ENCODE data around the gene CYTH2. TPM values are rescaled to one million over a fixed set of nuclear protein-coding genes. Genes with fewer than 3 reads are reported as not detected.

Gene CYTH2
- total RNA-seq, 1 donor = 66.2 TPM

- Histone ChIP-seq H4K20me1 (ENCODE audit: insufficient read depth, low read length) (peaks cover 5% of the 10 kb centered on the region), H2AFZ (ENCODE audit: low read length) (no peak overlapping the region), H3K4me2 (ENCODE audit: insufficient read depth, low read length) (no peak overlapping the region), H3K79me2 (ENCODE audit: insufficient read depth, low read length) (peaks cover 33% of the 10 kb centered on the region), H3K27me3 (ENCODE audit: insufficient read depth, low read length) (no peaks in the 10 kb centered on the region), H3K4me1 (ENCODE audit: insufficient read depth, low read length) (peaks cover 5% of the 10 kb centered on the region), H3K27ac (ENCODE audit: low read depth, low read length) (no peak overlapping the region), H3K36me3 (ENCODE audit: insufficient read depth, low read length) (peaks cover 41% of the 10 kb centered on the region), H3K9me3 (ENCODE audit: low read depth, low read length) (no peaks in the 10 kb centered on the region), H3K4me3 (ENCODE audit: insufficient read depth, low read length) (no peak overlapping the region)
- peak; percentile 32 for DNase-seq (ENCODE audit: insufficient read length, low spot score, missing footprints)
- TF ChIP-seq, protein P1, sequence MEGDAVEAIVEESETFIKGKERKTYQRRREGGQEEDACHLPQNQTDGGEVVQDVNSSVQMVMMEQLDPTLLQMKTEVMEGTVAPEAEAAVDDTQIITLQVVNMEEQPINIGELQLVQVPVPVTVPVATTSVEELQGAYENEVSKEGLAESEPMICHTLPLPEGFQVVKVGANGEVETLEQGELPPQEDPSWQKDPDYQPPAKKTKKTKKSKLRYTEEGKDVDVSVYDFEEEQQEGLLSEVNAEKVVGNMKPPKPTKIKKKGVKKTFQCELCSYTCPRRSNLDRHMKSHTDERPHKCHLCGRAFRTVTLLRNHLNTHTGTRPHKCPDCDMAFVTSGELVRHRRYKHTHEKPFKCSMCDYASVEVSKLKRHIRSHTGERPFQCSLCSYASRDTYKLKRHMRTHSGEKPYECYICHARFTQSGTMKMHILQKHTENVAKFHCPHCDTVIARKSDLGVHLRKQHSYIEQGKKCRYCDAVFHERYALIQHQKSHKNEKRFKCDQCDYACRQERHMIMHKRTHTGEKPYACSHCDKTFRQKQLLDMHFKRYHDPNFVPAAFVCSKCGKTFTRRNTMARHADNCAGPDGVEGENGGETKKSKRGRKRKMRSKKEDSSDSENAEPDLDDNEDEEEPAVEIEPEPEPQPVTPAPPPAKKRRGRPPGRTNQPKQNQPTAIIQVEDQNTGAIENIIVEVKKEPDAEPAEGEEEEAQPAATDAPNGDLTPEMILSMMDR (IDR thresholded peaks at IDR 0.05; ENCODE audit: extremely low read depth, low read depth, low read length) = no peak
These were observed 18.7 kb upstream of the CYTH2 start for GRCh38 chr19:48450441-48450840.

DNA sequence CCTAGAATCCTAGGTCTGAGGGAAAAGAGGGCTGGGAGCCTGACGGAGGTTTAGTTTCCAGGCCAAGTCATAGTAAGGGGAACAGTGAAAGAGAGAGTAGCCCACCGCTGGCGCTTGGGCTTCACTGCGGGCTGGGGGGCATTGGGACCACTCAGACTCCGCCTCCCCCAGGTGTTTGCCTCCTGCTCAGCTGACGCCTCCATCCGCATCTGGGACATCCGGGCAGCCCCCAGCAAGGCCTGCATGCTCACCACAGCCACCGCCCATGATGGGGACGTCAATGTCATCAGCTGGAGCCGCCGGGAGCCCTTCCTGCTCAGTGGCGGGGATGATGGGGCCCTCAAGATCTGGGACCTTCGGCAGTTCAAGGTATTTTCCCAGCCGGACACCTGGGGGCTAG lies 18.3 kb upstream of the CYTH2 start:
- peaks cover 7% of the 10 kb centered on the region for H4K20me1 ChIP-seq (ENCODE audit: insufficient read depth, low read length)
- TF ChIP-seq, protein P1 (IDR thresholded peaks at IDR 0.05; ENCODE audit: extremely low read depth, low read depth, low read length) = no peak
- no peak overlapping the region for H3K4me2 ChIP-seq (ENCODE audit: insufficient read depth, low read length)
- no peaks in the 10 kb centered on the region for H3K27me3 ChIP-seq (ENCODE audit: insufficient read depth, low read length)
- H3K27ac ChIP-seq (ENCODE audit: low read depth, low read length) = no peak overlapping the region
- H3K4me3 ChIP-seq (ENCODE audit: insufficient read depth, low read length) = no peak overlapping the region
- H3K9me3 ChIP-seq (ENCODE audit: low read depth, low read length) = no peaks in the 10 kb centered on the region
- H3K36me3 ChIP-seq (ENCODE audit: insufficient read depth, low read length) = peaks cover 45% of the 10 kb centered on the region
- peaks cover 34% of the 10 kb centered on the region for H3K79me2 ChIP-seq (ENCODE audit: insufficient read depth, low read length)
- peaks cover 5% of the 10 kb centered on the region for H3K4me1 ChIP-seq (ENCODE audit: insufficient read depth, low read length)
- no peak overlapping the region for H2AFZ ChIP-seq (ENCODE audit: low read length)
- peak; percentile 32 for DNase-seq (ENCODE audit: insufficient read length, low spot score, missing footprints)

DNA sequence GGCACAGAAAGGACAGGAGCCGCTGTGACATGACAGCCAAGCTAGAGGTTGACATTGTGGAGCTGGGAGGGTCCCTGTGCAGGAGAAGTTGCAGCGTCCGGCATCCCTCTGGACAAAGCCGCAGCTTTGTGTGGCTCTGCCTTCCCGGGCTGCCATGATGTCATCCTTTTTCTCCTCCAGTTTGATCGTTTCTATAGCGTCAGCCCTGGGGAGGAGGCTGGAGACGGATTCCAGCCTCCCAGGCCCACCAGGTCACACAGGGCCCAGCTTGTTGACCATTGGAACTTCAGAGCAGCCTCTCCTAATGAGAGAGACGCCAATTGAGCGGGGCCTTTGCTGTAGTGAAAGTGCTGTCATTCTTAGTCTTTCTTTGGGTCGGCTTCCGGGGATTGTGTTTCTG lies 17.5 kb upstream of the CYTH2 start:
- no peaks in the 10 kb centered on the region for H3K9me3 ChIP-seq (ENCODE audit: low read depth, low read length)
- no peak overlapping the region for H3K4me3 ChIP-seq (ENCODE audit: insufficient read depth, low read length)
- no peak overlapping the region for H3K27ac ChIP-seq (ENCODE audit: low read depth, low read length)
- no peaks in the 10 kb centered on the region for H3K27me3 ChIP-seq (ENCODE audit: insufficient read depth, low read length)
- H3K4me1 ChIP-seq (ENCODE audit: insufficient read depth, low read length) = peaks cover 1% of the 10 kb centered on the region
- peak; percentile 47 for DNase-seq (ENCODE audit: insufficient read length, low spot score, missing footprints)
- peaks cover 29% of the 10 kb centered on the region for H3K79me2 ChIP-seq (ENCODE audit: insufficient read depth, low read length)
- TF ChIP-seq, protein P1 (IDR thresholded peaks at IDR 0.05; ENCODE audit: extremely low read depth, low read depth, low read length) = no peak
- no peak overlapping the region for H3K4me2 ChIP-seq (ENCODE audit: insufficient read depth, low read length)
- peaks cover 13% of the 10 kb centered on the region for H4K20me1 ChIP-seq (ENCODE audit: insufficient read depth, low read length)
- H3K36me3 ChIP-seq (ENCODE audit: insufficient read depth, low read length) = peaks cover 50% of the 10 kb centered on the region
- no peak overlapping the region for H2AFZ ChIP-seq (ENCODE audit: low read length)

DNA sequence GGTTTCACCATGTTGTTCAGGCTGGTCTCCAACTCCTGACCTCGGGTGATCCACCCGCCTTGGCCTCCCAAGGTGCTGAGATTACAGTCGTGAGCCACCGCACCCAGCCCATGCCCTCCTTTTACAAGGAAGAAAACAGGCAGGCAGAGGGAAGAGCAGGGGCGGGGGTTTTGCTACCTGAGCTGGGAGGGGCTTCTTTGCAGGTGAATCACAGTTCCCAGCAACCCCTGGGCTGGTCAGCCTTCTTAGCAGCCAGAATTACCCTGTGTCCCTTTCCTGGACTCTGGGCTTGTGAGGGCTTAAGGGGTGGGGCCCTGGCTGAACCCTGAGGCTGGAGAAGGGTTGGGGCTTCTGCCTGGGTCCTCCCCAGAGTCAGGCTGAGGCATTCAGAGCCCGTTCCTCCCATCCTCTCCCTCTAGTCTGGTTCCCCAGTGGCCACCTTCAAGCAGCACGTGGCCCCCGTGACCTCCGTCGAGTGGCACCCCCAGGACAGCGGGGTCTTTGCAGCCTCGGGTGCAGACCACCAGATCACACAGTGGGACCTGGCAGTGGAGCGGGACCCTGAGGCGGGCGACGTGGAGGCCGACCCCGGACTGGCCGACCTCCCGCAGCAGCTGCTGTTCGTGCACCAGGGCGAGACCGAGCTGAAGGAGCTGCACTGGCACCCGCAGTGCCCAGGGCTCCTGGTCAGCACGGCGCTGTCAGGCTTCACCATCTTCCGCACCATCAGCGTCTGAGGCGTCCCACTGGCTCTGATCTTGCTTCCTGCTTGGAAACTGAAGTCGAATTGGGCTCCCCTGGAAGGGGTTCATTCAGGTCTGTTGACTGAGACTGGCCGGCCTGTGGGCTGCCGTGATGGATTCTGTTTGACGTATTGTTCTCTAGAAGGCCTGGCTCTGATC lies 16.6 kb upstream of the CYTH2 start:
- H3K27ac ChIP-seq (ENCODE audit: low read depth, low read length) = no peak overlapping the region
- peaks cover 13% of the 10 kb centered on the region for H4K20me1 ChIP-seq (ENCODE audit: insufficient read depth, low read length)
- DNase-seq (ENCODE audit: insufficient read length, low spot score, missing footprints) = peak; percentile 64
- no peak overlapping the region for H2AFZ ChIP-seq (ENCODE audit: low read length)
- no peaks in the 10 kb centered on the region for H3K27me3 ChIP-seq (ENCODE audit: insufficient read depth, low read length)
- peaks cover 24% of the 10 kb centered on the region for H3K79me2 ChIP-seq (ENCODE audit: insufficient read depth, low read length)
- TF ChIP-seq, protein P1 (IDR thresholded peaks at IDR 0.05; ENCODE audit: extremely low read depth, low read depth, low read length) = no peak
- H3K4me1 ChIP-seq (ENCODE audit: insufficient read depth, low read length) = no peaks in the 10 kb centered on the region
- peaks cover 54% of the 10 kb centered on the region for H3K36me3 ChIP-seq (ENCODE audit: insufficient read depth, low read length)
- H3K4me3 ChIP-seq (ENCODE audit: insufficient read depth, low read length) = no peak overlapping the region
- H3K9me3 ChIP-seq (ENCODE audit: low read depth, low read length) = no peaks in the 10 kb centered on the region
- no peak overlapping the region for H3K4me2 ChIP-seq (ENCODE audit: insufficient read depth, low read length)

Data from osteoblast (primary cell).